Fibroblast of the conjunctiva (primary cell): ENCODE measurements around the gene HOXC13.

ENCODE experiments used
- DNase-seq: peaks from one replicate; pipeline ENCODE4 v3.0.0-alpha.2; 2010; ENCODE audit warnings: low read depth

The HOXC13 gene, protein sequence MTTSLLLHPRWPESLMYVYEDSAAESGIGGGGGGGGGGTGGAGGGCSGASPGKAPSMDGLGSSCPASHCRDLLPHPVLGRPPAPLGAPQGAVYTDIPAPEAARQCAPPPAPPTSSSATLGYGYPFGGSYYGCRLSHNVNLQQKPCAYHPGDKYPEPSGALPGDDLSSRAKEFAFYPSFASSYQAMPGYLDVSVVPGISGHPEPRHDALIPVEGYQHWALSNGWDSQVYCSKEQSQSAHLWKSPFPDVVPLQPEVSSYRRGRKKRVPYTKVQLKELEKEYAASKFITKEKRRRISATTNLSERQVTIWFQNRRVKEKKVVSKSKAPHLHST

DNA sequence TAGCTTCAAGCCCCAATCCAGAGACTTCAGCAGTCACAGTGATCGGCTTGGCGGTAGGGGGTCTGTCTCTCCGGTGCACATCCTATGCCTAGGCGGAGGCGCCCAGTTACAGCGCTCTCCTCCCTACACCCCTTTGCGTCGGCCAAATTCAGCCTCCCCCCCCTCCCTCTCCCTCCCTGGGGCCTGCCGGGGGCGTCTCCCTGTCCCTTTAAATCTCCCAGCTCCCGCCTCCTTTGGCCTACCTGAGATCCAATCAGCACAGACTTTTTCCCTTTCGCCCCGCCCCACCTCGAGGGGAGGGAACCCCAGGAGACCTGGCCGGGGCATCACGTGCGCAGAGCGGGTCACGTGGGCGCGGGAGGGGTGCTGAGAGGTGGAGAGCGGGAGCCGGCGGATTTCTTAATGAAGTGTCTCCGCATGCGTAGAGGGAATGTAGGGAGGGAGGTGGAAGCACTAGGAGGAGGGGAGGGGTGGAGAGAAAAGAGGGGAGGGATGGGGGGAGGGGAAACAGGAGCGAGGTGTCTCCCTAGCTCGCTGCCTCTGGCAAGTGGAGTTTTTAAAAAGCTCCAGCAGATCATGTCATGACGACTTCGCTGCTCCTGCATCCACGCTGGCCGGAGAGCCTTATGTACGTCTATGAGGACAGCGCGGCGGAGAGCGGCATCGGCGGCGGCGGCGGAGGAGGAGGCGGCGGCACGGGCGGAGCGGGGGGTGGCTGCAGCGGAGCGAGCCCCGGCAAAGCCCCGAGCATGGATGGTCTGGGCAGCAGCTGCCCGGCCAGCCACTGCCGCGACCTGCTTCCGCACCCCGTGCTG lies at the start of gene HOXC13:
Gene HOXC13, plus strand, starts transcription at position 506 of the 815 bp plus-strand sequence. Its CDS starts 76 bp downstream, at position 582.
- no peak for DNase-seq

DNA sequence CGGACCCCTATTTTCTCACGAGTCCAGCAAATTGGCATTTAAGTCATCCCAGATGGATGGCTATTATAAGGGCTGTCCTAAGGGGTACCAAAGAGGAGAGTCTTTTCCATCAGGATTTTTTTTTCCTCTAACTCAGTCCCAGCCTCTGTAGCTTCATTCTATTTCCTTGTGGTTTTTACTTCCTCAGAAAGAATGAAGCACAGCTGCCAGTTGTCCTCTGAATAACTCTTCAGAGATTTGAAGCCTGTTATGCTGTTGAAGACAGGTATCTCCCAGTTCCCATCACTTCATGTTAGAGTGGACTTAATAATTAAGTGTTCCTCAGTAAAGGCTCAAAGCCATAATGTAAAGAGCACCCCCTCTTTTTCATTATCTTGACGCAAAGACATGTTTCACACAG lies 48.5 kb upstream of the HOXC13 start:
- no peak for DNase-seq

DNA sequence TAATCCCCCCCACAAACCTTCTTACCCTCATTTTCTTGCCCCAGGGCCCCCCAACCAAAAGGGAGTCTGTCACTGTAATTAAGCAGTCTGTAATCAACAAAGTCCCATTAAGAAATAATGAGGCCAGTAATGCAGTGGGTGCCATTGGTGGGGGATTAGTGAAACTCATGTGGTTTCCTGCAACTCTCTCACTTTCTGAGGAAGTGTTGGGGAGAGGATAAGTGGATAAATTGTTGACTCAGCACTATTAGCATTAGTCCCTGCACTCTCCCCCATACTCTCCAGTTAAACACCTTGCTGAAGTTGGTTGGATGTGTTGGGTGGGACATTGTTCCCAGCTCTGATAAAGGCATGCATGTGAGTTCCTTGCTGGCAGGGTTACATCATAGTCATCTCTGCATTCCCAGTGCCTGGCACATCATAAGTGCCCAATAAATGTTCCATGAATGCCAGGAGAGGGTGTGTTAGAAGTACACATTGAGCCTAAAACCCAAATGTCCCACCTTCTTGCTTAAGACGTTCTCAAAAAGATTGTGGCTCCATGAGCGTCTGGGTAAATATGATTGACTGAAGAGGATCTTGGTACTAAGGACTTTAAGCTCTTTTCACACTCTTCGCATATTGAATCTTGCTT lies 45.8 kb upstream of the HOXC13 start:
- DNase-seq, result no peak

DNA sequence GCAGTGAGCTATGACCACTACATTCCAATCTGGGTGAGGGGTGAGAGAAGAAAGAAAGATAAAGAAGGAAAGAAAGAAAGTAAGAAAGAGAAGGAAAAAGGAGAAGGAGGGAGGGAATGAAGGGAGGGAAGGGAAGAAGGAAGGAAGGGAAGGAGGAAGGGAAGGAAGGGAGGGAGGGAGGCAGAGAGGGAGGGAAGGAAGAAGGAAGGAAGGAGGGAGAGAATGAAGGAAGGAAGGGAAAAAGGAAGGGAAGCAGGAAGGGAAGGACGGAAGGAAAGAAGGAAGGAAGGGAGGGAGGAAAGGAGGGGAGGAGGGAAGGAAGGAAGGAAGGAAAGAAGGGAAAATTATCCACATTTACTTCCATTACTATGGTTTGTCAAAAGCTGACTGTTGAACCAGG lies 39.4 kb upstream of the HOXC13 start:
- DNase-seq, result no peak

DNA sequence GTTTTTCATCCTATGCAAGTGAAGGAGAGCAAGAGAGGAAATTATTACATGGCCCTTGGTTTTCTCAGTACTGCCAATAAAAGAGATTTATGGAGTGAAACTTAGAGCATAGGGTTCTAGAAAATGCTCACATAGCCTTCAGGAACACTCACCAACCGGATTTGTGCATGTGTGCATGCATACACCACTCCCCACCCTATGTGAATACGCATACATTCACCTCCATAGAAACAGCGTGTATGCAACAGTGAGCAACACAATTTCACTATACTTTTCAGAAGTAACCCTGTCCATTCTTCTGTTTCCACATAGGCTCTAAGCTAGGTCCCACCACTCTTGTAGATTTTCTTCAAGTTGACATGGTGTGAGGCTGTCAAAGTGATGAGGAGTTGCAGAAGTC lies 31.5 kb upstream of the HOXC13 start:
- DNase-seq, result no peak

DNA sequence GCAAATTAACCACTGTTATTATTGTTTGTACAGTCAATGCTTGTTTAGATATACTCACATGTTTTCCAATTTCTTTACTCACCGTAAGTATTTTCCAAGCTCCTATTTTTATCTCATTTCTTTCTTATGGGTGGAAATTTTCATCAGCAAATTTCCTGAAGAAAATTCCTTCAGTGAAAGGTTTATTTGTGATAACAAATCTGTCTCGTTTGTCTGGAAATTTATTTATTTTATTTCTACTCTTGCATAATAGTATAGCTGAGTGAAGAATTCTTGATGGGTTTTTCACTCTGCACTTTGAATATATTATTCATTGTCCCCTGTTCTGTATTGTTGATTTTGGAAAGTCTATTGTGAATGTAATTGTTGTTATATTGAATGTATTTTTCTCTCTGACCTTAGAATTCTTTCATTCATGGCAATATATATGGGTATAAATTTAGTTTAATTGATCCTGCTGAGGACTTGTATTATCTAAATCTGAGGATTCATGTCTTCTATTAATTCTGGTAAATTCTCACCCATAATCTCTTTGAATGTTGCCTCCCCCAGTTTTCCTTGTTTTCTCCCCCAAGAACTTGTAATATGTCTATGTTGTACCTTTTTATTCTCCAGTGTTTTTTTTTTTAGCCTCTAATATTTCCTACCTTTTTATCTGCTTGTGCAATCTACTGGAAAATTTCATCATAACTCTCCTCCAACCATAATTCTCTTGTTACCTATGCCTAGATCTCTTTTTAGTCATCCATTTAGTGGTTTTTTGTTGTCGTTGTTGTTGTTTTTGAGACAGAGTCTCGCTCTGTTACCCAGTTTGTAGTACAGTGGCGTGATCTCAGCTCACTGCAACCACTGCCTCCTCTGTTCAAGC lies 21.6 kb upstream of the HOXC13 start:
- no peak for DNase-seq

DNA sequence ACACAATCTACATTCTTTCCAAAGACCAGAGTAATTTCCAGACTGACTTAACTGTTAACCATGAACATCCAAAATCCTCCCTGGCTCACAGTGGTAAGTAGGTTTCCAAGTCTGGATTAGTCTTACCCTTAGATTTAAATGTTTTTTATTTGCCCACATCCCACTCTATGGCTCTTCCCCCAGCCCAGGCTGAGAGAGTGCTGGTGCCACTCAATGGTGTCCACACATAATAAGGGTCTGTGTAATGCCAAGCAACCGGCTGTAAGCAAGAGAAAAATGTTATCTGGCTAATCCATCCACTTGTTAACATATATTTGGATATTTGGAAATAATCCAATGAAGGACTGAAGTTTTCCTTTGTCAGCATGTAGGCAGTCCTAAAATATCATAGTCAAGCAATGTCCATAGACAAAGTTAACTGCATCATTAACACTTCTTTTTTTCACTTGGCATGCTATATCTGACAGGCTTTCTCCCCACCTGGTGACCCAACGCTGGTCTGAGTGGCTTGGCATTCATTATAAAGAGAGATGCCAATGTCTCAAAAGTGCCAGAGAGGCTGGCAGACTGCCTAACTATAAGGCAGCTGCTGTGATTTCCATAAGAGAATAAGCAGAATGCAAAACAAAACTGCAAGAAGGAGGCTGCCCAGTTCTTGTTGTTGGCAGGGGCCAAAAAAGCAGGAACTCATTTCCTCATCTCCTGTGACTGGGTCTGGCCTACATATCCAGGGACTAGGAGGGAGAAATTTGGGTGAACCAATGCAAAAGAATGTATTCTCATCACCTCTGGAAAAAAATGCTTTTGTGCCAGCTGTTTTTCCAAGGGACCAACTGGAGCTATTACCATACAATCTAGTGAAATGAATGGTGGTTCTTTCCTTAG lies 13.9 kb upstream of the HOXC13 start:
- no peak for DNase-seq

DNA sequence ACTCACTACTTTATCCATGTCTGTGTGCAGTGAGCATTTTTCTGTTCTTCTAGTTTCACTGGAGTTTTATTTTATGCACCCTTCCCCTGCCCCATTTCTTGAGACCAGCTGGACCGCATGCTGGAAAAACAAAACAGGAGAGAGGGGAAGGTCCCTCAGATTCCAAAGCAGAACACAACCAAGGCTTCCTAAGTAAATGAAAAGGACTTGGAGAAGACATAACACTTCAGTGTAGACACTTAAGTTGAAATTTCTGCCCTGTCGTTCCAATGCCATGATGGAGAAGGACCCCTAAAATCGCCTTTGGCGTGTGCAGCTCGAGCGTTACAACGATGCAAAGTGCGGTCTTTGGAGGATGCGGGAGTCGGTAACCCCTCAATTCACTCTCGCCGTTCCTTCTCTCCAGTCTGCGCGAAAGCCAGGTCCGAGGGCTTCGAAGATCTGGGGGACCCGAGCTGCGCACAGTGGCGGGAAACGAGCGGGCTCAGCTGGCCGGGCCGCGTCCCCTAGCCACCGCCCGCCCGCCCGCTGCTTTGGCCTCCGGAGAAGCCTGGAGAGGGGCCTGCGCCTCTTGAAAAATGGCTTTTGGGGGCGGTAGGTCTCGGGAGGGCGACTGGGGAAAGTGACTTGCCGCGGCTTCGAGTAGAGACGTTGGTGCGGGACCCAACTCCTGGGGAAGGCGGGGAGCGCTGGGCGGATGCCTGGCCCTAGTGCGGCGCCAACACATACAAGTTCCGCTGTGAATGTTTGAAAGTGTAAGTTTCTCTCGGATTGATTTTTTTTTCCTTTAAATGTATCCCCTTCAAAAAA lies 11.2 kb upstream of the HOXC13 start:
- DNase-seq, result no peak

DNA sequence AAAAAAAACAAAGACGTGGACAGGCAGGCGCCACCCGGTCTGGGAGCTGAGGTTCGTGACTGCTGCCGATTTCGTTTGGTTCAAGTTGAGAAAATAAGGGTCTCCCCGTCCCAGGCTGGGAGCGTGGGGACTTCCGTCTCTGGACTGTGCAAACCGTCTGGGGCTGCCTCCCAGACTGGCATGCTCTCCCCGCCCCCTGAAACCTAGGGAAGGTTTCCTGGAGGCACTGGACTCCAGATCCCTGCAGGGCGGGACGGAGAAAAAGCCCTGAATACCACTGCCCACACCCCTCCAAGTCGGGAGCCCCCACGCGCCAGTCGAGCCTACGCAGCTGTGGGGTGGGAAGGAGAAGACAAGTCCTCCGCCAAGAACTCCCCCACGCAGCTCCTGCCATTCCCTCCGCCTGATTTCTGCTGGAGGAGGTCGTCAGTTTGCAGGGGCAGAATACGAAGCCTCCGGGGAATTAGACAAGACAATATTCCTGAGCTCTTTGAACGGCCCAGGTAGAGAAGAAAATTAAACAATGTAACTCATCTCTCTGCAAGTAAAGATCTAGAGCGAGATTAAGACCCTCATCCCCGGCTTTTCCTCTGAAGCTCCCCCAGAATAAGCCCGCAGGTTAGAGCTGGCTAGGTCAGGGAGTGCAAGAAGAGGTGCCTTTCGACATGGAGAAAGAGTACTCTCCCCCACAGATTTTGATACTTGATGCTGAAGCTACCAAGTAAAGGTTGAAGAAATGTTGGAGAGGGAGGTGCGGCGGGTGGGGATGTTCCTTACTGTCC lies 10.4 kb upstream of the HOXC13 start:
- DNase-seq, result no peak

DNA sequence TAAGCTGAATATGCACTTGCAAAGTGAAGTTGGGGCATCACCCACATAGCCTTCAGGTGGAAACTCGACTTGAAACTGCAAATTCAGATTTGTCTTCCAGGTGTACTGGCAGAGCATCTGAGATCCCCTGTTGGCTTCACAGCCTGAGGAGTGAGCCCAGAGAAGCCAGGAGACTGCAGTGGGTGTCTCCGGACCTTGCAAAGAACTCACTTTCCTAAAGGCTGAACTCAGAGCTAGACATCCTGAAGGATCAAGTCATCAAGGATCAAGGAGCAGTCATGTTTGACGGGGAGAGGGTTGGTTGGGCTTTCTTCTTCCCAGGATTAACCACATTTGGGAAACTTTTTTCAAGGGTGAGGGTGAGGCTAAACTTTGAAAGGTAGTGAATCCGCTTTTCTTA lies 9.1 kb upstream of the HOXC13 start:
- no peak for DNase-seq

DNA sequence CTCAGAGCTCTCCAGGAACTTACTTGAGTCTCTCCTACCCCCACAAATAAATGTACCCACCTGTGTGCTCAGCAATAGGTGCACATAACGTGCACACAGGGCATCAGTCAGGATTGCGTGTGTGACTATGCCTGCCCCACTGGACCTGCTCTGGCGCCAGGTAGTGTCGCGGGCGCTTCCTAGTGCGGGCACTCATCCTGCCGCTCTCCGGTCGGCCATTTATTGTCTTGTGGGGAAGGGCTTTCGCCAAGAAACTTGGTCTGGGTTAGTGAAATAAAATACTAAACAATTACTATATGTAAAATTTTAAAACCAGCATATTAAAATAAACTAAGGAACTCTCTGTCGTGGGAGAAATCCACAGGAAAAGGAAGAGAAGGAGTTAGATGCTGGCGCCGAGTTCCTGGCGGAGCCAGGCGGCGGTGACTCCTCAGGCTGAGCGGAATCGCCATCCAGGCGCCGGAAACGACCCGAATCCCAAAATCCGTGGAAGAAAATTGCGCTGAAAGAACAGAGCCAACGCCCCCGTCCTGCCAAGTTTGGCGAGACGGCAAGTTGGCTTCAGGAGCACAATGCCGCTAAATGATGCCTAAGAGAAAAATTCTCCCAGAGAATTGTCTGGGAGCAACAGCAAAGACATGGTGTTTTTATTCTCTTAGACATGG lies 7.9 kb upstream of the HOXC13 start:
- no peak for DNase-seq

DNA sequence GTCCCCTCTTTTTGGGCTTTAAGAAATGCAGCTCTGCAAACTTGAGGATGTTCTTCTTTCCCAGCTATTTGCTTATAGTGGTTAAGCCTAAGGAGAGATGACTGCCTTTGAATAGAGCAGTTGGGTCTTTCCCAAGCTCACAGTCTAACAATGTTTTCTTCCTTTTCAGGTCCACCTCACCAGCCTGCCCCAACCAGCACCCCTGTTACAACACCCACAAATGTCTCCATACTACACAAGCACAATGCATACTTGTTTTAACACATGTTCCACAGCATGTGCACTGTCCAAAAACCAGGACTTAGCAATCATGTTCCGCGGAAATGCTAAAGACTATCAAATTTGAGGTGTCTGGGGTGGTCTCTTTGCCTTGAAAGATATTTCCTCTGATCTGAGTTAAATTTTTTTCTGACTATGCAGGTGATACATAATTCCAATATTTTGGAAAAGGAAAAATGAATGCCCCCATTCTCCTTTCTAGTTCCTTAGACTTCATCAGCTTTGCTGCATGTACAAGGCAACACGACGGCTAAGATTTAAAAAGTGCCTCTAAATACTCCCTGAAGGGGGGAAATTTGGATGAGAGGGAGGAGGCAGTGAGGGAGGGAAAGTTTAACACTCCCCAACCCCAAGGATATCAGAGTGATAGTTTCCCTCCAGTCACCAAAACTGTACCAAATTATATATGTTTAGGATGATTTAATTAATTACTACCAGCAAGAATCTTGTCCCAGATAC lies 6.6 kb upstream of the HOXC13 start:
- DNase-seq, result no peak

DNA sequence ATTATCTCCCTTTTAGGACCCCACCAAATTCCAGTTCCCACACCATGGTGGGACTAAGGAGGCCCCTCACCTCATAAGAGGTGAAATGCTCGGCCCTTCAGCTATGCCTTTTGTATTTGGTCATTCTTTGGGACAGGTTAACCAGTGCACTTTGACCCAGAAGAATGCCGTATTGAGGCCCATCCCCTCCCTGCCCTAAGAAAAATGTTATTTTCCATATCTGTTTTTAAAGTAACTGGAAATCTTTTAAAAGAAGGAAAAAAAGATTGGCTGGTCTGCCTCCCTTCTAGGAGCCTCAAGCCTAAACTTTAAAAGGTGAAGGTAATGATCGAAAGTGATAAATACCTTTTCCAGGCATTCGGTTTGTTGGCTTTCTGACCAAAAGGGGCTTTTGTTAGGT lies 5.7 kb upstream of the HOXC13 start:
- DNase-seq, result no peak

DNA sequence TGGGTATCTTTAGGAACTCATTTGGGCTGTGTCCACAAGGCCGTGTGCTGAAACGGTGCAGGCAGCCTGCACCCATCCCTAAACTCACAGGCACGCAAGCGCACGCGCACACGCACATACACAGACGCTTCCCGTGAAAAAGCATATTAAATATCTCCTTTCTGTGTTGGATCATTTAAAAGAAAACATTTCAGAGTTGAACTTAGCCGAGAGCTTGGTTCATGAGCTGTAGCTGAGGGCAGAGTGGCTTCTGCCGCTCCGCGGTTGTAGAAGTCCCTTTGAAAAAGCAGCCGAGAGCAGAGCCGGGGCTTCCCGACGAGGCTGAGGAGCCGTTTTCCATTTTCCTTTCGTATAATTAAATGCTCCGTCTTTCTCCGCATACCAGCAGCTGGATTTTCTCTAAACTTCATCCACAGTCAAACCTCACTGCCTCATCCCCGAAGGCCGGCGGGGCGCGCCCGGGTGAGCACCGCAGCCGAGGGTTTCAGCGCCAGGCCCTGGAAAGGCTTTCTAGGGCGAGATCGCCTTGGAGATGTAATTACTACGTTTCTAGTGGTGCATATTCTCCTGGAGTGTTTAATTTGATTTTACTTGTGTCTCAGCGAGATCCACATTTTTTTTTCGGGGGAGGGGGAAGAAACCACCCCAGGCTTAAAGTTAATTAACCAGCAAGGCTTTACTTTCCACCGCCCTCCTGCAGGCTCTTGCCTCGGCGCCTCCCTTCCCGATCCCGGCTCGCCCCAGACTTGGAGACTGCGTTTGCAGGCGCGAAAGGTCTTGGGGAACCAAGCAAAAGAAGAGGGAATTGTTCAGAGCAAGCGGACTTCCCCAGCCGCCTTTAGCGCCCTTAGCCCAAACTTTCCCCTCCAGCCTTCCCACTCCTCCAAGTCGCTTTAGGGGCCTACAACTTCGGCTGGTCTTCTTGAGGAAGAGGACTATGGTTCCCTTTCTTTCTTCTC lies 3.0 kb upstream of the HOXC13 start:
- DNase-seq, result no peak

DNA sequence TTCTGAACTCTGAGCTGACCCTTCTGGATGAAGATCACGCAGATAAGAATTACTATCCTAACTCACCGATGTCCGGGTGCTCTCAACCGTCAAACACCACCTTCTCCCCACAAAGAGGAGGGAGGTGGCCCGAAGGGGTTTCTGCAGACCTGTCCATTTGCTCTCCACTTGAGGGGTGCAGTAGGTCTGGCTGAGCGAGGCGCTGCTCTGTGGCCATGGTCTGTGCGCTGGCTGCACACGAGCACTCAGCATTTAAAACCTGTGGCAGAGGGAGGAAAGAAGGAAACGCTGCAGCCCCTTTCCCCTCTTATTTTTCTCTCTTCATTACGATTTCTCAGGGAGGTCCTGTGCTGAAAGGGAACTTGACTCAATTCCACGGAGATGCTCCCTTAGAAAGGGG lies 1.5 kb upstream of the HOXC13 start:
- DNase-seq, result no peak

DNA sequence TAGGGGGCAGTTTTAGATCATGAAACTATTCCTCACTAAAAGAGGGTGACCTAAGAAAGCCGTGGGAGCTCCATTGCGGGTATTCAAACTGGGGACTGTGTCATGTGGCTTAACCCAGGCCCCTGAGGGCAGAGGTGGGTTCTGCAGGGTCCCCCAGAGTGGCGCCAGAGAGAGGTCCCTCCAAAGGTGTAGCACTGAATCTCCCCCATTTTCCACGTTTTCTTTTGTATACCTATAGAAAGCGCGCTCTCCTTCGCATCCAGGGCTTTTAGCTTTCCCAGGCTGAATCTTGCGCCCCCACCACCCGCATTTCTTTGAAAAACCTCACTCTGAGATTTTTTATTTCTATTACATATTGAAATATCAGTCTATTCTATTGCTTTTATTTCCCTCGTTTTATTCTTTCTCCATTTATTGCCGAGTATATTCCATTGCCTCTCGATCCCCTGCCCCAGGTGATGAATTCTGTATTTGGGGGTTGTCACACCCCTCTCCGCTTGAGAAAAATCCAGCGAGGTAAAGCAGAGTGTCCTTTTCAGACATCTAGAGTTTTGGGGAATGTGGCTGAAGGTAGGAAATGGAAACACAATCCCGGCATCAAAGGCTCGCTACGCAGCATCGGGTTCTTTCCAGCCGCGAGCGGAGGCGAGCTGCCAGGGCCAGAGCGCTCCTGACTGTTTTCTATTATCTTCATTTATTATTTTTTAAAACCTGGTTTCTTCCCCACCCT lies 870 bp upstream of the HOXC13 start:
- DNase-seq, result no peak
